HL-60 (cell line): ENCODE data around the gene MPP4.
"Not testable (repeated sequence)": the region's sequence is repeated elsewhere in the genome, so short reads cannot be mapped to it uniquely, and the experiment has no call there.

Experiments used
- DNase-seq, 2 experiments: peaks; one replicate each; pipeline ENCODE4 v3.0.0-alpha.2; 2010 to 2020; ENCODE audit warnings: low read depth in 1 of 2, low spot score in 1 of 2
- H3K27ac ChIP-seq: fragments of 250-450 bp; sonication (Bioruptor Pico); replicated peaks from 2 replicates; pipeline ENCODE4 v1.5.1; 2020; ENCODE audit warnings: mild to moderate bottlenecking, moderate library complexity
- H3K27me3 ChIP-seq: fragments of 250-450 bp; sonication (Bioruptor Pico); 2 replicates; pipeline ENCODE4 v1.5.1; 2021; ENCODE audit warnings: mild to moderate bottlenecking, moderate library complexity; ENCODE audit not compliant: insufficient read depth, poor library complexity, severe bottlenecking
- H3K4me3 ChIP-seq: replicated peaks from 2 replicates; pipeline ENCODE4 v1.5.1; 2011; ENCODE audit warnings: mild to moderate bottlenecking, control low read depth, low read length; ENCODE audit not compliant: insufficient read depth
- CTCF ChIP-seq: IDR thresholded peaks from one replicate; pipeline ENCODE4 v1.5.1; 2011; ENCODE audit warnings: low read length, control low read depth, inconsistent platforms; ENCODE audit not compliant: insufficient read depth
- GABPA ChIP-seq: IDR thresholded peaks from 2 replicates; pipeline ENCODE4 v1.6.1; 2012; ENCODE audit warnings: low read depth
- POLR2AphosphoS5 ChIP-seq: IDR thresholded peaks from 2 replicates; pipeline ENCODE4 v1.6.1; 2012; ENCODE audit warnings: low read depth
- REST ChIP-seq: IDR thresholded peaks from 2 replicates; pipeline ENCODE4 v1.6.1; 2012; ENCODE audit warnings: low read depth; ENCODE audit not compliant: insufficient replicate concordance
- SPI1 ChIP-seq: IDR thresholded peaks from 2 replicates; pipeline ENCODE4 v1.6.1; 2012; ENCODE audit warnings: low read depth, mild to moderate bottlenecking, borderline replicate concordance

Gene MPP4

GRCh38 chr2:201673546-201673945 lies 24.9 kb downstream of the MPP4 start:
- Histone ChIP-seq H3K27me3 (no peaks in the 10 kb centered on the region), H3K4me3 (no peak overlapping the region), H3K27ac (no peak overlapping the region)
- no peak for DNase-seq
- TF ChIP-seq CTCF: no peak
- no peak for TF ChIP-seq SPI1
- no peak for TF ChIP-seq GABPA
- no peak for TF ChIP-seq POLR2AphosphoS5
- TF ChIP-seq REST: no peak

- H3K27me3 ChIP-seq, H3K27ac ChIP-seq, H3K4me3 ChIP-seq, DNase-seq: not testable (repeated sequence)
Observed at GRCh38 chr2:201671205-201671604, 27.2 kb downstream of the MPP4 start.

- Histone ChIP-seq H3K27me3 (no peaks in the 10 kb centered on the region), H3K4me3 (no peak overlapping the region), H3K27ac (no peak overlapping the region)
- no peak for DNase-seq
- TF ChIP-seq CTCF (no peak), SPI1 (no peak), REST (no peak), POLR2AphosphoS5 (no peak), GABPA (no peak)
Observed at GRCh38 chr2:201669865-201670264, 28.6 kb downstream of the MPP4 start.

- TF ChIP-seq REST (no peak), CTCF (no peak), GABPA (no peak), SPI1 (no peak), POLR2AphosphoS5 (no peak)
- H3K4me3 ChIP-seq: no peak overlapping the region
- DNase-seq: no peak
- no peak overlapping the region for H3K27ac ChIP-seq
- no peaks in the 10 kb centered on the region for H3K27me3 ChIP-seq
Observed at GRCh38 chr2:201668402-201668910, 30.0 kb downstream of the MPP4 start.
